ENCODE measurements around the gene TRPV4.

DNA sequence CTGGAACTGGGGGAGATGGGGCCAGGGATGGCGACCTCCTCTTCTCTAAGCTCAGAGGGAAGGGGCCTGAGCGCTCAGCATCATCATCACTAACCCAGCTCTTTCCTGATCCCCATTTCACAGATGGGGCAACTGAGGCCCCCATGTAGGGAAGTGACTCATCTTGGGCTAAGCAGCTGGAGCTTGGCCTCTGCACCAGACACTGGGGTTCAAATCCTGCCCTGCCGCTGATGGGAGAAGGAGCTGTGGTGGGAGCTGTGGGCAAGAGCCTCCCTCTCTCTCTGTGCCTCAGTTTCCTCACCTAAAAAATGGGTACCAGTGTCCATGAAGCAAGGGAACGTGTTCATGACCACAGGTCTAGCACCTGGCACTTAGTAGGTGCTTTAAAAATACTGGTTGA lies 2.6 kb upstream of the TRPV4 start:
- TF ChIP-seq CTCF (IDR thresholded peaks at IDR 0.05) (no peak), EP300 (IDR thresholded peaks at IDR 0.05) (no peak), POLR2AphosphoS5 (IDR thresholded peaks at IDR 0.05) (no peak)
